Mucosa of rectum (tissue), 2 donors: Measurements from ENCODE around the gene ADAMTS16.

Source experiments
- H3K27ac ChIP-seq, 2 donors: one replicate each; pipeline ENCODE4 v1.7.0; 2013; ENCODE audit warnings: inconsistent platforms in 2 of 2, low read depth in 2 of 2, low read length in 2 of 2
- H3K27me3 ChIP-seq, 2 donors: one replicate each; pipeline ENCODE4 v1.7.0; 2013; ENCODE audit warnings: low read length in 2 of 2; ENCODE audit not compliant: control insufficient read depth in 2 of 2, insufficient read depth in 2 of 2
- H3K36me3 ChIP-seq, 2 donors: one replicate each; pipeline ENCODE4 v1.7.0; 2013; ENCODE audit warnings: low read length in 2 of 2; ENCODE audit not compliant: control insufficient read depth in 2 of 2, insufficient read depth in 2 of 2
- H3K4me1 ChIP-seq, 2 donors: one replicate each; pipeline ENCODE4 v1.7.0; 2013; ENCODE audit warnings: low read length in 2 of 2, mild to moderate bottlenecking in 1 of 2; ENCODE audit not compliant: control insufficient read depth in 2 of 2, insufficient read depth in 2 of 2
- H3K4me3 ChIP-seq, 2 donors: one replicate each; pipeline ENCODE4 v1.7.0; 2013; ENCODE audit warnings: low read length in 2 of 2
- H3K9ac ChIP-seq, 2 donors: one replicate each; pipeline ENCODE4 v1.7.0; 2013; ENCODE audit warnings: low read length in 2 of 2, low read depth in 1 of 2, mild to moderate bottlenecking in 1 of 2
- H3K9me3 ChIP-seq, 2 donors: one replicate each; pipeline ENCODE4 v1.7.0; 2013; ENCODE audit warnings: low read length in 2 of 2; ENCODE audit not compliant: control insufficient read depth in 2 of 2
- donor health status: healthy.
- donor health status: Normal muscosa, but diverticular disease.

ADAMTS16 gene, protein sequence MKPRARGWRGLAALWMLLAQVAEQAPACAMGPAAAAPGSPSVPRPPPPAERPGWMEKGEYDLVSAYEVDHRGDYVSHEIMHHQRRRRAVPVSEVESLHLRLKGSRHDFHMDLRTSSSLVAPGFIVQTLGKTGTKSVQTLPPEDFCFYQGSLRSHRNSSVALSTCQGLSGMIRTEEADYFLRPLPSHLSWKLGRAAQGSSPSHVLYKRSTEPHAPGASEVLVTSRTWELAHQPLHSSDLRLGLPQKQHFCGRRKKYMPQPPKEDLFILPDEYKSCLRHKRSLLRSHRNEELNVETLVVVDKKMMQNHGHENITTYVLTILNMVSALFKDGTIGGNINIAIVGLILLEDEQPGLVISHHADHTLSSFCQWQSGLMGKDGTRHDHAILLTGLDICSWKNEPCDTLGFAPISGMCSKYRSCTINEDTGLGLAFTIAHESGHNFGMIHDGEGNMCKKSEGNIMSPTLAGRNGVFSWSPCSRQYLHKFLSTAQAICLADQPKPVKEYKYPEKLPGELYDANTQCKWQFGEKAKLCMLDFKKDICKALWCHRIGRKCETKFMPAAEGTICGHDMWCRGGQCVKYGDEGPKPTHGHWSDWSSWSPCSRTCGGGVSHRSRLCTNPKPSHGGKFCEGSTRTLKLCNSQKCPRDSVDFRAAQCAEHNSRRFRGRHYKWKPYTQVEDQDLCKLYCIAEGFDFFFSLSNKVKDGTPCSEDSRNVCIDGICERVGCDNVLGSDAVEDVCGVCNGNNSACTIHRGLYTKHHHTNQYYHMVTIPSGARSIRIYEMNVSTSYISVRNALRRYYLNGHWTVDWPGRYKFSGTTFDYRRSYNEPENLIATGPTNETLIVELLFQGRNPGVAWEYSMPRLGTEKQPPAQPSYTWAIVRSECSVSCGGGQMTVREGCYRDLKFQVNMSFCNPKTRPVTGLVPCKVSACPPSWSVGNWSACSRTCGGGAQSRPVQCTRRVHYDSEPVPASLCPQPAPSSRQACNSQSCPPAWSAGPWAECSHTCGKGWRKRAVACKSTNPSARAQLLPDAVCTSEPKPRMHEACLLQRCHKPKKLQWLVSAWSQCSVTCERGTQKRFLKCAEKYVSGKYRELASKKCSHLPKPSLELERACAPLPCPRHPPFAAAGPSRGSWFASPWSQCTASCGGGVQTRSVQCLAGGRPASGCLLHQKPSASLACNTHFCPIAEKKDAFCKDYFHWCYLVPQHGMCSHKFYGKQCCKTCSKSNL

DNA sequence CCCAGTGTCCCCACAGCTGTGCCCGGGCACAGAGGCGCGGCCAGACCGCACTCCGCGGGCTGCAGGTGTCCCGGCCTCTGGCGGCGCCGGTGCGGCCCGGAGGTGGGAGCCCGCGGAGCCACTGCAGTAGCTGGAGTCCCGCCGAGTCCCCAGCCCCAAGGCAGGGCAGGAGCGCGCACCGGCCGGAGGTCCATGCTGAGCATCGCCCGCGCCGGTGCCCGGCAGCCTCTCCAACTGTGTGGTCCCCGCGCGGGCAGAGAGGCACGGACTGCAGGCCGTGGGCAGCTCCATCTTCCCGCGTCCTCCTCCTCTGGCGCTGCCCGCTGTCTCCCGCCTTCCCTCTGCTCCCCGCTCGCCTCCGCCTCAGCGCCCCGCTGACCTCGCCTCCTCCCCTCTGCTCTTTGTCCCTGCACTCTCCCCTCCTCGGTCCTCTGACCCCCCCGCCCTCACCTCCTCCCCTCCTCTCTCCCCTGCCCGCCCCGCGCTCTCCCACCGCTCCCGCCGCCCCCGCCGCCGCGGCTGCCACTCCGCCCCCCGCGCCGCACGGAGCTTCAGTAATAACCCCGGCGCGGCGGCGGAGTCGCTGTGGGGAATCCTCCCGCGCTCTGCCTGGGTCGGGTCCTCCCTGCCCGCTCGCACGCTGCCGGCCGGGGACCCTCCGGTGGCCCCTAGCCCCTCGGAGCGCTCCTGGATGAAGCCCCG, at the start of gene ADAMTS16:
Gene ADAMTS16 (plus strand): TSS at position 554 of the 702 bp plus-strand sequence. CDS start 138 bp downstream, at position 692.
- no peak within 1 kb of the TSS for H3K4me3 ChIP-seq
- H3K9ac ChIP-seq, result no peak within 1 kb of the TSS
- H3K9me3 ChIP-seq, result no peaks in the 10 kb centered on the region
- H3K36me3 ChIP-seq, result no peaks in the 10 kb centered on the region
- H3K27me3 ChIP-seq, result peaks cover 6 to 8% of the 10 kb centered on the region in 2 donors
- H3K27ac ChIP-seq, result no peak within 1 kb of the TSS
- H3K4me1 ChIP-seq, result no peaks in the 10 kb centered on the region

DNA sequence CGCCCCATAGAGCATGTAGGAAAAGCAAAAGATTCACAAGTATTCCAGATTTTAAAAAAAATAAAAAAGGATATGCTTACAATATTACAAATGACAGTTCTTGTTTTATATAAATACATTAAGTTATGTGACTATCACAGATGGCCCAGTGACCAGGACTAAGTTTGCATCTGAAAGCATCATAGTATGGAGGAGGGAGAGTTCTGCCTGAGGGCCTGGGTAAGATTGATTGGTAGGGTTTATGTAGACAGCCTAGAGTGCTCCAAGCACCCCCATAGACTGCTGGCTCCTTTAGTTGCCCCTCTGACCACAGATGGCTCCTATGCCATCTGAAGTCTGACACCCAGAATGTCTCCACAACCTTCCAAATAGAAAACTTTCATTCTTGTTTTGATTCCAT, 48.0 kb upstream of the ADAMTS16 start:
- Histone ChIP-seq H3K27ac (no peak overlapping the region), H3K27me3 (no peaks in the 10 kb centered on the region), H3K4me1 (no peaks in the 10 kb centered on the region), H3K36me3 (no peaks in the 10 kb centered on the region), H3K4me3 (no peak overlapping the region), H3K9ac (no peak overlapping the region), H3K9me3 (no peaks in the 10 kb centered on the region)

DNA sequence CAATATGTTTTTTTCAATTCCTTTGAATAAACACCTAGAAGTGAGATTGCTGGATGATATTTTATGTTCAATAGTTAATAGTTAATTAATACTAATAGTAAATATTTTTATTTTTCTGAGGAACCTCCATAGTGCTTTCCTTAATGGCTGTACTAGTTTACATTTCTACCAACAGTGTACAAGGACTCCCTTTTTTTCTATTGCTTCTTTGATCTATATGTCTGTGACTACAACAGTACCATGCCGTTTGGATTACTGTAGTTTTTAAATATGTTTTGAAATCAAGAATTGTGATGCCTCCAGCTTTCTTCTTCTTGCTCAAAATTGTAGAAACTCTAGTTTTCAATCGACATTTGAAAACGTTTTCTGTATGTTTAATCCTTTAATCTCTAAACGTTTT, 39.5 kb upstream of the ADAMTS16 start:
- Histone ChIP-seq H3K27ac (no peak overlapping the region), H3K4me1 (no peaks in the 10 kb centered on the region), H3K9me3 (no peaks in the 10 kb centered on the region), H3K36me3 (no peaks in the 10 kb centered on the region), H3K9ac (no peak overlapping the region), H3K4me3 (no peak overlapping the region), H3K27me3 (no peaks in the 10 kb centered on the region)

DNA sequence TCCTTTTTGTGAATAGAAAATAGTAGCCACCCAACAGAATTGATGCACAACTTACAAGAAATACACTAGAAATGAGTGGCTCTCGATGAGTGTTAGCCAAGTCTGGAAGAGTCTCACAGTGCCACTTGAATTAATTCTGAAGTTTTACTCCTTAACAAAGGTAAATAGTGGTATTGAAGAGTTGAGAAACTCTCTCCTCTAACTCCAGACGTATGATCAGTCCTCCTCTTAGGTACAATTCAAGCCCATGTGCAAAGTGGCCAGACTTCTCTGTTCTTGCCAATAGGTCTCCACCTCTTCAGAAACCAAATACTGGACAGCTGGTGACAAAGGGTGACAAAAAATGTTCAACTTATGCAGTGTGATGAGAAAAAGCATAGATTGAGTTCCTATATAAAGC, 38.5 kb upstream of the ADAMTS16 start:
- H3K36me3 ChIP-seq, result no peaks in the 10 kb centered on the region
- no peak overlapping the region for H3K4me3 ChIP-seq
- H3K9me3 ChIP-seq, result no peaks in the 10 kb centered on the region
- no peak overlapping the region for H3K9ac ChIP-seq
- H3K27me3 ChIP-seq, result no peaks in the 10 kb centered on the region
- no peak overlapping the region for H3K27ac ChIP-seq
- no peaks in the 10 kb centered on the region for H3K4me1 ChIP-seq

DNA sequence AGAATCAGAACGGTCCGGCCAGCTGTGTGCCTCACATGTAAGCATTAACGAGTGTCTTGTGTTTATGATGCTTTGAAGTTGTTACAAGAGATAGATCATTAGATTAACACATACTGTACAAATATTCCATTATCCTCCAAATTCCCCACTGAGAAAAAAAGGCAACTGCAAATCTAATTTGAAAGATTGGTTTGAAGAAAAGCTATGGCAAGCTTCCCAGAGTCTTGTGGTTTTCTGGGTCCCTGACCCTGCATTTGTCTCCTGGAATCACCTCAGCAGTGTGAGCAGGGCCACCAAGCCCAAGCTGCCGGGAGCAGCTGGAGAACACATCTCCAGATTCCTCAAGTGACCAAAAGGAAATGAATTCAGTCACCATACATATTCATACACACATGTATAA, 36.9 kb upstream of the ADAMTS16 start:
- no peaks in the 10 kb centered on the region for H3K4me1 ChIP-seq
- no peak overlapping the region for H3K9ac ChIP-seq
- no peaks in the 10 kb centered on the region for H3K36me3 ChIP-seq
- H3K4me3 ChIP-seq, result no peak overlapping the region
- no peaks in the 10 kb centered on the region for H3K9me3 ChIP-seq
- no peak overlapping the region for H3K27ac ChIP-seq
- no peaks in the 10 kb centered on the region for H3K27me3 ChIP-seq

DNA sequence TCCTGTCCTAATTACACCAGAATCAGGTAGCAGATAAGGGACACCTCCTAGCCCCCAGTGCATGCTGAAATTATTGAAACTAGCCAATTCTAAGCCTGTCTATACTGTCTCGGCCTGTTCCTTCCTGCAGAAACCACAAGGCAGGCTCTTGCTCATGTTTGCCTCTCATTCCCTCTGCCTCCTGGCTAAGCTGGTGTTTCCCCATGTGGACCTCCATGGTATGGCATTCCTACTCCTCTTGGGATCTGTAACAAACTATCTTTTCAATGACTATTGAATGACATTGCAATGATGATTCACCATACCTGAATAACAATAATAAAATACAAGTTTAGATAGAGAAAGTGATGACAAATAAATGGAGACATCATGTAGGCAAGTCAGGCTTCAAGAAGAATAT, 35.6 kb upstream of the ADAMTS16 start:
- Histone ChIP-seq H3K9me3 (no peaks in the 10 kb centered on the region), H3K9ac (no peak overlapping the region), H3K4me3 (no peak overlapping the region), H3K36me3 (no peaks in the 10 kb centered on the region), H3K27me3 (no peaks in the 10 kb centered on the region), H3K27ac (no peak overlapping the region), H3K4me1 (no peaks in the 10 kb centered on the region)

DNA sequence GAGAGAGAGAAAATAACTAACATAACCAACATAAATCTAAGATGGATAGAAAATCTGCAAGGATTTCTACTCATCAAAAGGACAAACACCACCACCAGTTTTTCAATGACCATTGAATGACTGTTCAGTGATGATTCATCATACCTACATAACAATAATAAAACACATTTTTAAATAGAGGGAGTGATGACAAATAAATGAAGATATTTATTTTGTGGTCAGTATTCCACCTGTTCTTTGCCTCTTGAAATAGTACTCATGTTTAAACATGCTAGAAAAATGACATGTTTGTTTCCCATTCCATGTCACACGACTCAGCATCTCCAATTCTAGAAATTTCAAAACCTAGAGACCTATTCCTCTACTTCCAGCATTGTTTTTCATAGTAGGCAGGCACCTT, 34.6 kb upstream of the ADAMTS16 start:
- Histone ChIP-seq H3K27me3 (no peaks in the 10 kb centered on the region), H3K4me1 (no peaks in the 10 kb centered on the region), H3K4me3 (no peak overlapping the region), H3K9me3 (no peaks in the 10 kb centered on the region), H3K36me3 (no peaks in the 10 kb centered on the region), H3K27ac (no peak overlapping the region), H3K9ac (no peak overlapping the region)

DNA sequence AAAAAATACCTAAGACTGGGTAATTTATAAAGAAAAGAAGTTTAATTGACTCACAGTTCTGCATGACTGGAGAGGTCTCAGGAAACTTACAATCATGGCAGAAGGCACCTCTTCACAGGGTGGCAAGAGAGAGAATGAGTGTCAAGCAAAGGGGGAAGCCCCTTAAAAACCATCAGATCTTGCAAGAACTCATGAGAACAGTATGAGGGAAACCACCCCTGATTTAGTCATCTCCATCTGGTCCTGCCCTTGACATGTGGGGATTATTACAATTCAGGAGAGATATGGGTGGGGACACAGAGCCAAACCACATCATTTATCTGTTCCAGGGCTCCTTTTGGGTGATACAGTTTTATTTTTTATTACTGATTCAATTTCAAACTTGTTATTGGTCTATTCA, 23.2 kb upstream of the ADAMTS16 start:
- Histone ChIP-seq H3K4me3 (no peak overlapping the region), H3K4me1 (no peaks in the 10 kb centered on the region), H3K27ac (no peak overlapping the region), H3K36me3 (no peaks in the 10 kb centered on the region), H3K9ac (no peak overlapping the region), H3K27me3 (no peaks in the 10 kb centered on the region), H3K9me3 (no peaks in the 10 kb centered on the region)

DNA sequence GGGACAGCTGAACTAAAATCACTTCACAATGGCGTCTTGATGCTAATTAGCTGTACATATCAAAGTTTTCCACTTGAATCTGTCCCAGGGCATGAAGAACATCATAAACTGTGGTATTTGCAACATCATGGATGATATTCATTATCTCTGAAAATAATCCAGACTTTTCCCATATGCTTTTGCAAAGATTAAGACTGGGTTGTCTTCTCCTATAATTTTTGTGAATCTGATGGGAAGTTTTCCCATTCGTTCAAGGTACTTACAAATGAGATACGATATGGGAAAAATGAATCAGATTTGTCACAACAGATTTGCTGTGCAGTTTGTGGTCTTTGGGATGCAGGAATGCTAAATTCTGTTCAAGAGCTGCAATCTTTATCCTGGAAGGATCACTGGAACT, 17.4 kb upstream of the ADAMTS16 start:
- H3K27ac ChIP-seq, result no peak overlapping the region
- no peaks in the 10 kb centered on the region for H3K27me3 ChIP-seq
- no peaks in the 10 kb centered on the region for H3K9me3 ChIP-seq
- no peak overlapping the region for H3K4me3 ChIP-seq
- no peak overlapping the region for H3K9ac ChIP-seq
- H3K36me3 ChIP-seq, result no peaks in the 10 kb centered on the region
- H3K4me1 ChIP-seq, result no peaks in the 10 kb centered on the region
